A549 (cell line): ENCODE data around the gene SNRNP40. TPM values are rescaled to one million over a fixed set of nuclear protein-coding genes. Genes with fewer than 3 reads are reported as not detected.

Experiments used
- ATAC-seq, 2 experiments: fragments of 200-7000 bp in 1 of 2; fragments of >200 bp in 1 of 2; cut with Nextera tagmentation in 1 of 2; cut with Tn5 transposase in 1 of 2; 3 replicates each; pipeline versions ENCODE4 v1.8.0 to v1.9.1; 2018 to 2020; ENCODE audit warnings: mild to moderate bottlenecking in 1 of 2, moderate library complexity in 1 of 2
- CTCF ChIA-PET: fragments of 300-600 bp; sonication (Branson Sonifier 250); formaldehyde crosslinking; extraction: SDS; loops from one replicate; lab custom pipeline; 2021; ENCODE audit warnings: antibody characterized with exemption, inconsistent platforms; lab: Yijun Ruan, JAX
- POLR2A ChIA-PET: fragments of 350-600 bp; formaldehyde crosslinking; extraction: SDS; loops from one replicate; lab custom pipeline; 2021; ENCODE audit warnings: antibody characterized with exemption, inconsistent platforms; lab: Yijun Ruan, JAX
- DNase-seq, 2 experiments: peaks; one replicate each; pipeline versions ENCODE4 v3.0.0 to v3.0.0-alpha.2; 2011 to 2016; ENCODE audit warnings: low read depth in 1 of 2, low spot score in 1 of 2
- FAIRE-seq: peaks from 2 replicates; lab custom pipeline; 2011; peaks lifted over from hg19 to GRCh38; lab: Jason Lieb, UNC
- H3K27ac ChIP-seq, 2 experiments: fragments of >200 bp; sonication (Bioruptor Twin); formaldehyde crosslinking; 3 replicates each; pipeline ENCODE4 v1.5.1; 2016 to 2017
- H3K4me1 ChIP-seq: fragments of >200 bp; sonication (Bioruptor Twin); formaldehyde crosslinking; 3 replicates; pipeline ENCODE4 v1.6.1; 2016
- H3K4me2 ChIP-seq: fragments of >200 bp; sonication (Bioruptor Twin); formaldehyde crosslinking; 3 replicates; pipeline ENCODE4 v1.6.1; 2016
- H3K4me3 ChIP-seq: fragments of >200 bp; sonication (Bioruptor Twin); formaldehyde crosslinking; 3 replicates; pipeline ENCODE4 v1.5.1; 2016
- H3K9me3 ChIP-seq: fragments of >200 bp; sonication (Bioruptor Twin); formaldehyde crosslinking; 3 replicates; pipeline ENCODE4 v1.6.1; 2016
- BCL3 ChIP-seq: fragments of >200 bp; sonication (Bioruptor Twin); formaldehyde crosslinking; IDR thresholded peaks from 3 replicates; pipeline ENCODE4 v1.6.1; 2016
- BHLHE40 ChIP-seq: IDR thresholded peaks from 2 replicates; pipeline ENCODE4 v1.6.1; 2012; ENCODE audit warnings: low read depth, low read length, inconsistent platforms
- CBX2 ChIP-seq: fragments of 200-600 bp; sonication (generic); IDR thresholded peaks from 2 replicates; pipeline ENCODE4 v1.6.1; 2016; ENCODE audit warnings: low read depth, mild to moderate bottlenecking, borderline replicate concordance
- CBX8 ChIP-seq: fragments of 200-600 bp; sonication (generic); IDR thresholded peaks from 2 replicates; pipeline ENCODE4 v1.6.1; 2016
- CHD4 ChIP-seq: fragments of 200-600 bp; sonication (generic); IDR thresholded peaks from 2 replicates; pipeline ENCODE4 v1.6.1; 2016; ENCODE audit warnings: antibody characterized with exemption, mild to moderate bottlenecking, borderline replicate concordance
- E2F6 ChIP-seq: IDR thresholded peaks from 2 replicates; pipeline ENCODE4 v1.6.1; 2012; ENCODE audit warnings: low read depth, borderline replicate concordance
- ELK1 ChIP-seq: fragments of 150-350 bp; IDR thresholded peaks from 2 replicates; pipeline ENCODE4 v1.6.1; 2014; ENCODE audit warnings: low read depth, mild to moderate bottlenecking, low read length
- FOXS1 ChIP-seq: fragments of 250-450 bp; sonication (Bioruptor Pico); IDR thresholded peaks from 2 replicates; pipeline ENCODE4 v1.5.0; 2020; ENCODE audit warnings: mild to moderate bottlenecking, moderate library complexity
- GATA3 ChIP-seq: IDR thresholded peaks from 2 replicates; pipeline ENCODE4 v1.6.1; 2012; ENCODE audit warnings: borderline replicate concordance
- HDAC2 ChIP-seq: fragments of 200-600 bp; sonication (generic); IDR thresholded peaks from 2 replicates; pipeline ENCODE4 v1.6.1; 2016
- HES2 ChIP-seq: fragments of >200 bp; sonication (Bioruptor Twin); formaldehyde crosslinking; IDR thresholded peaks from 2 replicates; pipeline ENCODE4 v1.6.1; 2016
- HOXB13 ChIP-seq: fragments of 250-450 bp; sonication (Bioruptor Pico); IDR thresholded peaks from 2 replicates; pipeline ENCODE4 v1.5.0; 2020; ENCODE audit warnings: low read depth, mild to moderate bottlenecking, moderate library complexity
- HOXB5 ChIP-seq: fragments of 250-450 bp; sonication (Bioruptor Pico); IDR thresholded peaks from 2 replicates; pipeline ENCODE4 v1.5.0; 2020; ENCODE audit warnings: mild to moderate bottlenecking, moderate library complexity
- JUN ChIP-seq, 2 experiments: fragments of >200 bp; sonication (Bioruptor Twin); formaldehyde crosslinking; IDR thresholded peaks; 2 replicates in 1 of 2; 3 replicates in 1 of 2; pipeline ENCODE4 v1.6.1; 2016 to 2017
- MAFK ChIP-seq: fragments of 450-650 bp; IDR thresholded peaks from 2 replicates; pipeline ENCODE4 v1.6.1; 2014; ENCODE audit not compliant: partially characterized antibody
- MAX ChIP-seq: IDR thresholded peaks from 2 replicates; pipeline ENCODE4 v1.6.1; 2012
- PBX3 ChIP-seq: IDR thresholded peaks from 2 replicates; pipeline ENCODE4 v1.6.1; 2012
- POLR2A ChIP-seq: IDR thresholded peaks from 2 replicates; pipeline ENCODE4 v1.6.1; 2012; ENCODE audit warnings: mild to moderate bottlenecking, low read length
- RARB ChIP-seq: fragments of 250-450 bp; sonication (Bioruptor Pico); IDR thresholded peaks from 2 replicates; pipeline ENCODE4 v1.8.0; 2021; ENCODE audit warnings: mild to moderate bottlenecking, moderate library complexity
- REST ChIP-seq: fragments of 200-600 bp; sonication (generic); IDR thresholded peaks from 2 replicates; pipeline ENCODE4 v1.6.1; 2016; ENCODE audit warnings: antibody characterized with exemption, mild to moderate bottlenecking, moderate library complexity
- TP53 ChIP-seq: fragments of 250-450 bp; sonication (Bioruptor Pico); IDR thresholded peaks from 2 replicates; pipeline ENCODE4 v1.5.0; 2021; ENCODE audit warnings: mild to moderate bottlenecking, moderate library complexity
- ZFP36 ChIP-seq: fragments of 450-650 bp; IDR thresholded peaks from 2 replicates; pipeline ENCODE4 v1.6.1; 2014; ENCODE audit warnings: borderline replicate concordance; ENCODE audit not compliant: partially characterized antibody
- ZNF302 ChIP-seq: fragments of 250-450 bp; sonication (Bioruptor Pico); IDR thresholded peaks from 2 replicates; pipeline ENCODE4 v1.9.0; 2021; ENCODE audit warnings: inconsistent platforms, mild to moderate bottlenecking, moderate library complexity
- ZSCAN20 ChIP-seq: fragments of 250-450 bp; sonication (Bioruptor Pico); IDR thresholded peaks from 2 replicates; pipeline ENCODE4 v1.8.0; 2022; ENCODE audit warnings: mild to moderate bottlenecking, moderate library complexity
- WGBS: methylation state at CpG from one replicate; pipeline ENCODE4 v1.1.6; 2017; ENCODE audit errors: missing lambda C conversion rate; 5-methylcytosine and 5-hydroxymethylcytosine counted together
- polyA plus RNA-seq, 4 experiments: library from polyadenylated mRNA; depleted of rRNA in 3 of 4; stranded (reverse); fragments of >200 nt; fragmentation: RNase III in 1 of 4; extraction: RNeasy Plus Mini Kit Qiagen cat#74134 plus additional on column Dnase treatment in 1 of 4; gene quantifications; 2 replicates in 3 of 4; 3 replicates in 1 of 4; pipeline ENCODE4 v1.2.3, GENCODE V29; 2011 to 2017

Gene SNRNP40
- polyA plus RNA-seq, 2 of the 4 experiments (the other 2 are of a cell fraction): 47.4 to 72.5 TPM

GRCh38 chr1:31239653-31240241 lies 56.8 kb downstream of the SNRNP40 start, which contains the start of gene NKAIN1:
Gene NKAIN1, minus strand, starts transcription at chr1:31239887. Its CDS starts 340 bp downstream, at chr1:31239547.
- Histone ChIP-seq H3K4me1 (no peaks in the 10 kb centered on the region), H3K27ac (peak within 1 kb of the TSS; percentile 31 to 85; a peak in 4 of 6 replicates), H3K4me2 (peak within 1 kb of the TSS; percentile 99), H3K4me3 (peak within 1 kb of the TSS; percentile 57), H3K9me3 (no peaks in the 10 kb centered on the region)
- CTCF ChIA-PET: no interaction called here
- POLR2A ChIA-PET: no interaction called here
- peak; percentile 10 for TF ChIP-seq ZFP36
- TF ChIP-seq E2F6: no peak
- TF ChIP-seq REST: no peak
- no peak for TF ChIP-seq HES2
- no peak for TF ChIP-seq CHD4
- TF ChIP-seq MAFK: no peak
- TF ChIP-seq FOXS1 (CRISPR knock-in tag): no peak
- 67% methylated on average over 4 of the region's 57 CpGs for WGBS
- FAIRE-seq: no peak
- ATAC-seq: peak; percentile 65 to 71
- DNase-seq: no peak

- ChIA-PET CTCF (no interaction called here), POLR2A (no interaction called here)
- WGBS: 14% methylated on average over 9 of the region's 56 CpGs
- no peak for FAIRE-seq
- Histone ChIP-seq H3K27ac (peak overlapping the region; percentile 31 to 85; a peak in 4 of 6 replicates), H3K9me3 (no peaks in the 10 kb centered on the region), H3K4me3 (peak overlapping the region; percentile 57), H3K4me2 (peak overlapping the region; percentile 99), H3K4me1 (no peaks in the 10 kb centered on the region)
- peak in 1 of 2 experiments; percentile 27 for DNase-seq
- ATAC-seq: peak; percentile 75
- TF ChIP-seq MAX: peak; percentile 13; the same call in 1 of the 2 replicates
- TF ChIP-seq HES2: no peak
Measured at GRCh38 chr1:31238986-31239613, 57.5 kb downstream of the SNRNP40 start.

- TF ChIP-seq CBX2: no peak
- no peak for TF ChIP-seq BCL3
- TF ChIP-seq GATA3: no peak
- TF ChIP-seq ZSCAN20 (CRISPR knock-in tag): no peak
- TF ChIP-seq HDAC2: no peak
- TF ChIP-seq PBX3: no peak
- TF ChIP-seq TP53: no peak
- no peak for TF ChIP-seq CHD4
- no peak for TF ChIP-seq HOXB5 (CRISPR knock-in tag)
- no peak for TF ChIP-seq BHLHE40
- no peak for TF ChIP-seq HOXB13
- no peak for TF ChIP-seq CBX8
- TF ChIP-seq RARB: no peak
- TF ChIP-seq ZNF302: no peak
- TF ChIP-seq POLR2A: no peak
- TF ChIP-seq ELK1: no peak
- TF ChIP-seq JUN (IDR thresholded peaks at IDR 0.05): no peak
- ATAC-seq: peak; percentile 23 to 59; a peak in 3 of 6 replicates
- Histone ChIP-seq H3K4me3 (no peak overlapping the region), H3K9me3 (no peaks in the 10 kb centered on the region), H3K4me2 (peak overlapping the region; percentile 99), H3K4me1 (no peaks in the 10 kb centered on the region), H3K27ac (no peak overlapping the region; a peak in 1 of 6 replicates)
- DNase-seq: no peak
- WGBS: 6% methylated on average over 2 of the region's 4 CpGs
- ChIA-PET CTCF (no interaction called here), POLR2A (interaction anchor here (0.5 kb wide), 1 partner anchor 137 kb away, joined by 3 read pairs; no protein-coding TSS in a partner anchor)
- no peak for FAIRE-seq
Measured at GRCh38 chr1:31238612-31238985, 58.0 kb downstream of the SNRNP40 start.
